Mesendoderm (in vitro differentiated cells): Measurements from ENCODE around the gene OGT. TPM values are rescaled to one million over a fixed set of nuclear protein-coding genes. Genes with fewer than 3 reads are reported as not detected.

Experiments
- DNase-seq: peaks from one replicate; pipeline ENCODE4 v3.0.0; 2013
- H2AK5ac ChIP-seq: 2 replicates; pipeline ENCODE4 v1.6.1; 2013; ENCODE audit warnings: low read length, inconsistent platforms
- H2BK120ac ChIP-seq: 2 replicates; pipeline ENCODE4 v1.6.1; 2013; ENCODE audit warnings: low read depth, mild to moderate bottlenecking, low read length, moderate library complexity, mixed read lengths
- H2BK15ac ChIP-seq: replicated peaks from 2 replicates; pipeline ENCODE4 v1.6.1; 2013; ENCODE audit warnings: low read depth, mild to moderate bottlenecking, moderate library complexity
- H2BK5ac ChIP-seq: 2 replicates; pipeline ENCODE4 v1.6.1; 2013; ENCODE audit warnings: low read length, inconsistent platforms
- H3K18ac ChIP-seq: 2 replicates; pipeline ENCODE4 v1.6.1; 2013; ENCODE audit warnings: mild to moderate bottlenecking, low read length, mixed read lengths
- H3K23ac ChIP-seq: one replicate; pipeline ENCODE4 v1.6.1; 2013; ENCODE audit warnings: low read length
- H3K27ac ChIP-seq: 2 replicates; pipeline ENCODE4 v1.5.1; 2013; ENCODE audit warnings: low read depth, mild to moderate bottlenecking, inconsistent platforms, low read length, moderate library complexity
- H3K27me3 ChIP-seq: 2 replicates; pipeline ENCODE4 v1.6.1; 2013; ENCODE audit warnings: low read length, control low read depth, mild to moderate bottlenecking, inconsistent platforms; ENCODE audit not compliant: insufficient read depth, poor library complexity
- H3K36me3 ChIP-seq: 2 replicates; pipeline ENCODE4 v1.6.1; 2013; ENCODE audit warnings: low read length, inconsistent platforms; ENCODE audit not compliant: control insufficient read depth, insufficient read depth
- H3K4ac ChIP-seq: one replicate; pipeline ENCODE4 v1.6.1; 2013; ENCODE audit warnings: low read depth, mild to moderate bottlenecking, low read length, moderate library complexity
- H3K4me1 ChIP-seq: 2 replicates; pipeline ENCODE4 v1.6.1; 2013; ENCODE audit warnings: low read depth, low read length, inconsistent platforms; ENCODE audit not compliant: control insufficient read depth
- H3K4me2 ChIP-seq: 2 replicates; pipeline ENCODE4 v1.6.1; 2013; ENCODE audit warnings: low read length
- H3K4me3 ChIP-seq: 2 replicates; pipeline ENCODE4 v1.5.1; 2013; ENCODE audit warnings: mild to moderate bottlenecking, low read length
- H3K56ac ChIP-seq: one replicate; pipeline ENCODE4 v1.6.1; 2013; ENCODE audit warnings: low read length
- H3K79me1 ChIP-seq: 2 replicates; pipeline ENCODE4 v1.6.1; 2013; ENCODE audit warnings: low read length, inconsistent platforms
- H3K79me2 ChIP-seq: 2 replicates; pipeline ENCODE4 v1.6.1; 2013; ENCODE audit warnings: mild to moderate bottlenecking, low read length; ENCODE audit not compliant: control insufficient read depth, insufficient read depth
- H3K9ac ChIP-seq: 2 replicates; pipeline ENCODE4 v1.6.1; 2013; ENCODE audit warnings: low read length, inconsistent platforms
- H4K5ac ChIP-seq: one replicate; pipeline ENCODE4 v1.6.1; 2013; ENCODE audit warnings: low read length
- H4K8ac ChIP-seq: one replicate; pipeline ENCODE4 v1.6.1; 2013; ENCODE audit warnings: low read depth, mild to moderate bottlenecking, control low read depth, low read length, moderate library complexity
- WGBS: extraction: QIAGEN DNeasy Blood & Tissue Kit; methylation state at CpG from one replicate; pipeline ENCODE4 v1.1.7; 2013; ENCODE audit warnings: low lambda C conversion rate, missing lambda C conversion rate; ENCODE audit not compliant: insufficient coverage; ENCODE audit errors: extremely low coverage; 5-methylcytosine and 5-hydroxymethylcytosine counted together
- polyA plus RNA-seq, 2 experiments: library from polyadenylated mRNA; stranded (reverse); fragments of 200-250 nt; gene quantifications; one replicate each; pipeline ENCODE4 v1.2.3, GENCODE V29; 2013

Gene OGT
- 37.4 TPM for polyA plus RNA-seq (2013, experiment 1 of 2)
- polyA plus RNA-seq (2013, experiment 2 of 2) = 35.7 TPM

DNA sequence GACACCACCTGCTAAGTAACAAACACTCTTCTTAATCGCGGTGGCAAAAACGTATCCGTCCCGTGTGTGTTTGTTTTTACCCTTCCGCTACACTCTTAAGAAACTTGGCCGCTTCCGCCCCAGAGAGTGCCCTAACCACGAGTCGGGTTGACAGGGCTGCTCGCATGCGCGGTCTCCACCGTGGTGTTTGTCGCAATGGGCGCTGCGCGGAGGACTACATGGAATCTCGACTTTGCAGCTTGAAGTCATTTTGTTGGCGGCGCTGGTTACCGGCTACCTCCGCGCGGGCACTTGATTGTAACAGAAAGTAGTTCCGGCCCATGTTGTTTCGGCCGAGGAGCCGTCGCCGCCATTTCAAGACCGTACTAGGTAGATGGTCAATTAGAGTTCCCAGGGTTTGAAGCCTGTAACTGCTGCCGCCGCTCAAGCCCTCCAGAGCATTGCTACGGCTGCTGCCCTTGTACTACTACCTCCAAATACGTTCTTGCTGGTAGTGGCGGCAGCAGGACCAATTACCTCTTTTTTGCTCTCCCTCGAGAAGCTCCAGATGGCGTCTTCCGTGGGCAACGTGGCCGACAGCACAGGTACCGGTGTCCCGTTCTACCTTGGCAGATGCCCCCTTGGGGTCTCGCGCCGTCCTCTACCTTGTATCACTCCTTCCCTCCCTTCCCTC is at the start of gene OGT:
Gene OGT (plus strand): TSS at position 352 of the 673 bp plus-strand sequence. CDS start 196 bp downstream, at position 548.
- Histone ChIP-seq H4K5ac (no peak within 1 kb of the TSS), H3K9ac (peak within 1 kb of the TSS; percentile 99), H2BK5ac (peak within 1 kb of the TSS; percentile 76), H3K79me1 (no peaks in the 10 kb centered on the region), H3K4me1 (no peaks in the 10 kb centered on the region), H2AK5ac (no peak within 1 kb of the TSS), H4K8ac (no peak within 1 kb of the TSS), H3K56ac (peak within 1 kb of the TSS; percentile 99), H2BK120ac (peak within 1 kb of the TSS; percentile 21), H3K36me3 (no peaks in the 10 kb centered on the region), H3K27me3 (no peaks in the 10 kb centered on the region), H3K4ac (peak within 1 kb of the TSS; percentile 87), H3K27ac (peak within 1 kb of the TSS; percentile 88), H3K18ac (peak within 1 kb of the TSS; percentile 81), H3K23ac (peak within 1 kb of the TSS; percentile 97), H3K4me3 (peak within 1 kb of the TSS; percentile 97), H2BK15ac (no peak within 1 kb of the TSS), H3K79me2 (peaks cover 42% of the 10 kb centered on the region), H3K4me2 (peak within 1 kb of the TSS; percentile 59)
- peak; percentile 98 for DNase-seq
- no CpG with 5 or more reads among the region's 47 CpGs for WGBS

DNA sequence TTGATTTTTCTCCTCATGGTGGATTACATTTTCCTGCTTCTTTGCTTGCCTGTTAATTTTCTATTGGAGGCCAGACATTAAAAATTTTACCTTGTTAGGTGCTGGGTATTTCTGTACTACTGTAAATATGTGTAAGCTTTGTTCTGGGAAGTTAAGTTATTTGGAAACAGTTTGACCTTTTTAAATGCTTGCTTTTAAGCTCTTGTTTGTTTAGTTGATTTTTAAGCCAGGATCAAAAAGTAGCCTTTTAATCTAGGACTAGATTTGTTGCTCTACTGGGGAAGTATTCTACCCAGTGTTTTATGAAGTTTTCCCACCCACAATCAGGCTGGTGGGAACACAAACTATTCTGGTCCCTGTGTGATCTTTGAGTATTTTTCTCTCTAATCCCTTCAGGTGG is 45.1 kb upstream of the OGT start:
- H3K23ac ChIP-seq = no peak overlapping the region
- no peak overlapping the region for H2AK5ac ChIP-seq
- no peak overlapping the region for H3K4me2 ChIP-seq
- no peak overlapping the region for H3K56ac ChIP-seq
- H3K79me2 ChIP-seq = no peaks in the 10 kb centered on the region
- H2BK120ac ChIP-seq = no peak overlapping the region
- H3K79me1 ChIP-seq = no peaks in the 10 kb centered on the region
- H3K27me3 ChIP-seq = no peaks in the 10 kb centered on the region
- H3K4me1 ChIP-seq = no peaks in the 10 kb centered on the region
- no peak overlapping the region for H3K4ac ChIP-seq
- no peak overlapping the region for H3K18ac ChIP-seq
- no peak overlapping the region for H4K5ac ChIP-seq
- H2BK5ac ChIP-seq = no peak overlapping the region
- no peak overlapping the region for H2BK15ac ChIP-seq
- H3K4me3 ChIP-seq = no peak overlapping the region
- no peak overlapping the region for H3K9ac ChIP-seq
- no peak overlapping the region for H3K27ac ChIP-seq
- DNase-seq = no peak
- H4K8ac ChIP-seq = no peak overlapping the region
- no peaks in the 10 kb centered on the region for H3K36me3 ChIP-seq

DNA sequence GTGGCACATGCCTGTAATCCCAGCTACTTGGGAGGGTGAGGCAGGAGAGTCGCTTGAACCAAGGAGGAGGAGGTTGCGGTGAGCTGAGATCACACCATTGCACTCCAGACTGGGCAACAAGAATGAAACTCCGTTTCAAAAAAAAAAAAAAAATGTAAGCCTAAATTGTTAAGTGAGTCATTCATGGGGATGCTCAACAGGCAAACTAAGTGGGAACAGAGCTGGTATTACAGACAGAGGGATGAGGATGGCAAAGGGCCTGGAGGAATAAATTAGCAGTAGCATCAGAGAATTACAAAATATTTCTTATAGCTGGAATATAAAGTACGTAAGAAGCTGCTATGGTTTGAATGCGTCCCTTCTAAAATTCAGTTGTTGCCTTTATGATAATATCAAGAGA is 43.4 kb upstream of the OGT start:
- no peak overlapping the region for H3K4me2 ChIP-seq

DNA sequence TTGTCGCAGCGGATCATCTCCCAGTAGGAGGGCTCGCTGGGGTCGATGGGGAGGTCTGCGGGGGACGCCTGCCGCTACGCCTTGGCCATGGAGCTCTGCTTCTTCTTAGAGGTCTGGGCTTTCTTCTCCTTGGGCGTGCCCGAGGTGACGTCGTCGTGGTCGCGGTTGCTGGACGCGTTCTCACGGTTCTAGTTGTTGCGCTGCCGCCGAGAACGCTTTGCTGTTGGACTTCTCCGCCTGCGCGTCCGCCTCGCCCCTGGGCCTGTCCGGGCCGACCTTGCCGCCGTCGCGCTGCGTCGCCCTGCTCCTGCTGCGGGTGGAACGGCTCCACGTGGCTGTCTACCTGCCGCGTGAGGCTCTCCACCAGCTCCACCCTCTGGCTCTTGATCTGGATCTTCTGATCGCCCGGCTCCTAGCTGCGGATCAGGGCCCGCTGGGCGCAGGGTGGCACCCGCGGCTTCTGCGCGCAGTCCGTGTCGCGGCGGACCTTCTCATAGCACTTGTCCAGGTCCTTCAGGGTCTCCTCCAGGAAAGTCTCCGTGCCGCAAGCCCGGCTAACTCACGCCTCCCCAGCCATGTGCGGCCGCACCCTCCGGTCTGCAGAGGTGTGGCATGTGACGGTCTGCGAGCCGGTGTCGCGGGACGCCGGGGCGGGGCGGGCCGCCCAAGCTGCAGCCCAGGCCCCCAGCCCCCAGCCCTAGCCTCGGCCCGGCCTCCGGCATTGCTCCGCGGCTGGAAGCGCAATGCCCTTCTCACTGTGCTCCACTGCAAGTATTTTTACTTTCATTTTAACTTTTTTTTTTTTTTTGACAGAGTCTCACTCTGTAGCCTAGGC is 40.5 kb upstream of the OGT start:
- Histone ChIP-seq H3K27me3 (no peaks in the 10 kb centered on the region), H2BK120ac (no peak overlapping the region), H3K56ac (no peak overlapping the region), H3K79me2 (no peaks in the 10 kb centered on the region), H2AK5ac (no peak overlapping the region), H3K36me3 (no peaks in the 10 kb centered on the region), H3K23ac (no peak overlapping the region), H4K8ac (no peak overlapping the region), H3K27ac (no peak overlapping the region), H3K79me1 (no peaks in the 10 kb centered on the region), H2BK15ac (no peak overlapping the region), H3K4me1 (no peaks in the 10 kb centered on the region), H3K4ac (no peak overlapping the region), H2BK5ac (no peak overlapping the region), H3K18ac (no peak overlapping the region), H3K4me3 (no peak overlapping the region), H3K4me2 (no peak overlapping the region), H4K5ac (no peak overlapping the region), H3K9ac (no peak overlapping the region)
- DNase-seq = no peak
- no CpG with 5 or more reads among the region's 76 CpGs for WGBS

More for the DNA sequence above, 43.4 kb upstream of the OGT start:
- Histone ChIP-seq H3K4me3 (no peak overlapping the region), H3K4me1 (no peaks in the 10 kb centered on the region), H3K27ac (no peak overlapping the region), H3K18ac (no peak overlapping the region), H4K5ac (no peak overlapping the region), H3K79me1 (no peaks in the 10 kb centered on the region), H3K79me2 (no peaks in the 10 kb centered on the region), H2BK5ac (no peak overlapping the region), H2BK15ac (no peak overlapping the region), H2AK5ac (no peak overlapping the region), H3K36me3 (no peaks in the 10 kb centered on the region), H3K4ac (no peak overlapping the region), H4K8ac (no peak overlapping the region), H3K27me3 (no peaks in the 10 kb centered on the region), H2BK120ac (no peak overlapping the region), H3K23ac (no peak overlapping the region), H3K9ac (no peak overlapping the region), H3K56ac (no peak overlapping the region)
- no peak for DNase-seq
- no CpG with 5 or more reads among the region's 5 CpGs for WGBS

DNA sequence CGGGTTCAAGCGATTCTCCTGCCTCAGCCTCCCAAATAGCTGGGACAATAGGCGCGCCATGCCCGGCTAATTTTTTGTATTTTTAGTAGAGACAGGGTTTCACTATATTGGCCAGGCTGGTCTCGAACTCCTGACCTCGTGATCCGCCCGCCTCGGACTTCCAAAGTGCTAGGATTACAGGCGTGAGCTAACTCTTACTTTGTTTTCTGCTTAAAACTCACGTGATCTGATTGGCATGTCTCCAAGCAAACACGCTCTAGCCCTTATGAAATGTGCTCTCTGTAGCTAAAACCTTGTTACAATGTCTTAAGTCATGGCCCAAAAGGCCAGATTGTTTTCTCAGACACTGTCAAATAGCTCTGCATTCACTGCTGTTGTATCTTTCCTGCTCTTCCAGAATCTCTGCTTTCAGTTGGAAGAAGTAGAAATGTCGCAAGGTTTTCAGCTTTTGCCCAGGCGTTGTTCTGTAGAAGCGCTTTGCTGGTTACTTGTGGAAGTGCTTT is 39.7 kb upstream of the OGT start:
- no peaks in the 10 kb centered on the region for H3K79me2 ChIP-seq
- no peak overlapping the region for H2BK5ac ChIP-seq
- no CpG with 5 or more reads among the region's 16 CpGs for WGBS
- H3K27ac ChIP-seq = no peak overlapping the region
- H3K4me2 ChIP-seq = no peak overlapping the region
- H3K9ac ChIP-seq = no peak overlapping the region
- H3K79me1 ChIP-seq = no peaks in the 10 kb centered on the region
- no peak overlapping the region for H4K5ac ChIP-seq
- no peak overlapping the region for H4K8ac ChIP-seq
- no peak overlapping the region for H3K4ac ChIP-seq
- H2BK120ac ChIP-seq = no peak overlapping the region
- no peak overlapping the region for H3K56ac ChIP-seq
- no peak overlapping the region for H3K23ac ChIP-seq
- no peak overlapping the region for H2BK15ac ChIP-seq
- H3K27me3 ChIP-seq = no peaks in the 10 kb centered on the region
- H2AK5ac ChIP-seq = no peak overlapping the region
- H3K4me3 ChIP-seq = no peak overlapping the region
- no peak for DNase-seq
- no peaks in the 10 kb centered on the region for H3K4me1 ChIP-seq
- H3K18ac ChIP-seq = no peak overlapping the region
- no peaks in the 10 kb centered on the region for H3K36me3 ChIP-seq
